ENCODE measurements around the gene HOXD9. TPM values are rescaled to one million over a fixed set of nuclear protein-coding genes. Genes with fewer than 3 reads are reported as not detected.

The HOXD9 gene
- polyA plus RNA-seq, 1 experiment = 1.8 TPM

- Histone ChIP-seq H3K36me3 (ENCODE audit: control insufficient read depth, insufficient read depth, low read length) (peaks cover 1% of the 10 kb centered on the region; the same call in 1 of the 2 replicates), H3K27me3 (ENCODE audit: control insufficient read depth, insufficient read depth, low read length) (peaks cover 3% of the 10 kb centered on the region; the same call in 1 of the 2 replicates), H3K4me3 (ENCODE audit: low read depth, low read length) (peak overlapping the region; percentile 54)
- DNase-seq (ENCODE audit: low read depth) = no peak
- POLR2A ChIA-PET = no interaction called here
- TF ChIP-seq, protein P1, sequence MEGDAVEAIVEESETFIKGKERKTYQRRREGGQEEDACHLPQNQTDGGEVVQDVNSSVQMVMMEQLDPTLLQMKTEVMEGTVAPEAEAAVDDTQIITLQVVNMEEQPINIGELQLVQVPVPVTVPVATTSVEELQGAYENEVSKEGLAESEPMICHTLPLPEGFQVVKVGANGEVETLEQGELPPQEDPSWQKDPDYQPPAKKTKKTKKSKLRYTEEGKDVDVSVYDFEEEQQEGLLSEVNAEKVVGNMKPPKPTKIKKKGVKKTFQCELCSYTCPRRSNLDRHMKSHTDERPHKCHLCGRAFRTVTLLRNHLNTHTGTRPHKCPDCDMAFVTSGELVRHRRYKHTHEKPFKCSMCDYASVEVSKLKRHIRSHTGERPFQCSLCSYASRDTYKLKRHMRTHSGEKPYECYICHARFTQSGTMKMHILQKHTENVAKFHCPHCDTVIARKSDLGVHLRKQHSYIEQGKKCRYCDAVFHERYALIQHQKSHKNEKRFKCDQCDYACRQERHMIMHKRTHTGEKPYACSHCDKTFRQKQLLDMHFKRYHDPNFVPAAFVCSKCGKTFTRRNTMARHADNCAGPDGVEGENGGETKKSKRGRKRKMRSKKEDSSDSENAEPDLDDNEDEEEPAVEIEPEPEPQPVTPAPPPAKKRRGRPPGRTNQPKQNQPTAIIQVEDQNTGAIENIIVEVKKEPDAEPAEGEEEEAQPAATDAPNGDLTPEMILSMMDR (IDR thresholded peaks at IDR 0.05; ENCODE audit: insufficient read depth, low read depth, low read length) = no peak
- CTCF ChIA-PET = interaction anchor here (0.7 to 4.9 kb wide), 9 partner anchors 9 to 854 kb away, joined by 3 to 13 read pairs (median 5); no protein-coding TSS in a partner anchor
Measured at GRCh38 chr2:176105078-176105729, 17.3 kb upstream of the HOXD9 start.

DNA sequence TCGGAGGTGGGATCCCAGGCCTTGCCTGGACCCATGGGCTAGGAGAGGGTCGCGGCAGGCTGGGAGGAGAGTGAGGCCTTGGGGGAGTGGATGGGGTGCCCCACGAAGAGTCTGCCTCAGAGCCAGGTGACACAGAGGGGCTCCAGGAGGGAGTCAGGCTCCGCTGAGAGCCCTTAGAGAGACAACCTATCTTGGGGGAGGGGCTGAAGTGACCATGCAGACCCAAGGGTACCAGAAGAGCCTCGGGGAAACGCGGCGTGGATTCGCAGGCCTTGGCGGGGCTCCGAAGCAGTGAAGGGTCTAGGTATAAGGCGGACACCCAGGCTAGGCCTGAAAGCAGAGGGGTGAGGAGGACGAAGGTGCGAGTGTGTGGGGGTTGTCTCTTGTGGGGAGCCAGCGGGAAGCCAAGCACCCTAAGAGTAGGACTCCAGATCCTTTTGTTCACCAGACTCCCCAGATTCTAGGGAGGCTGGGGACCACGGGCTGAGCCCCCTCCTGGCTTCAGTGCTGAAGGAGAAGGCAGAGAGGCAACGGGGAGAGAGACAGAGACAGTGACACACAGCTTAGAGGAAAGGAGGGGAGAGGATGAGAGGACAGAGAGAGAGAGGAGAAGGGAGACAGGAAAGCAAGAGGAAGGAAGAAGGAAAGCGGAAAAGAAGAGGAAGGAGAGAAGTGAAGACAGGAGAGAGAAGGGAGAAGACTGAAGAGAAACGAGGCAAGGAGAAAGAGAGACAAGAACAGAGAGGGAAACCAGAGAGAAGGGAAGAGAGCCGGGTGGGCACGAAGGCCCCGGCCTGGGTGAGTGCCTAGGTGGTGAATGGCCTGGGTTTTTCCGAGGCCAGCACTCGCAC is 16.6 kb upstream of the HOXD9 start:
- no peak for DNase-seq (ENCODE audit: low read depth)
- Histone ChIP-seq H3K4me3 (ENCODE audit: low read depth, low read length) (peak overlapping the region; percentile 54), H3K27me3 (ENCODE audit: control insufficient read depth, insufficient read depth, low read length) (peaks cover 3% of the 10 kb centered on the region; the same call in 1 of the 2 replicates), H3K36me3 (ENCODE audit: control insufficient read depth, insufficient read depth, low read length) (peaks cover 1% of the 10 kb centered on the region; the same call in 1 of the 2 replicates)
- POLR2A ChIA-PET = no interaction called here
- CTCF ChIA-PET = interaction anchor here (1.0 to 4.9 kb wide), 6 partner anchors 10 to 738 kb away, joined by 3 to 13 read pairs (median 6); no protein-coding TSS in a partner anchor
- TF ChIP-seq, protein P1 (IDR thresholded peaks at IDR 0.05; ENCODE audit: insufficient read depth, low read depth, low read length) = no peak

- TF ChIP-seq, protein P1 (IDR thresholded peaks at IDR 0.05; ENCODE audit: insufficient read depth, low read depth, low read length) = no peak
- H3K4me3 ChIP-seq (ENCODE audit: low read depth, low read length) = peak within 1 kb of the TSS; percentile 54
- peaks cover 1% of the 10 kb centered on the region for H3K36me3 ChIP-seq (ENCODE audit: control insufficient read depth, insufficient read depth, low read length)
- no peak for DNase-seq (ENCODE audit: low read depth)
- peaks cover 3% of the 10 kb centered on the region; the same call in 1 of the 2 replicates for H3K27me3 ChIP-seq (ENCODE audit: control insufficient read depth, insufficient read depth, low read length)
- POLR2A ChIA-PET = no interaction called here
- CTCF ChIA-PET = no interaction called here
Measured at GRCh38 chr2:176106581-176107539, 15.7 kb upstream of the HOXD9 start, which contains the start of gene HOXD11. Gene HOXD11 (plus strand): TSS chr2:176107280. CDS start chr2:176107356, 76 bp downstream.

- no peak for DNase-seq (ENCODE audit: low read depth)
- H3K27me3 ChIP-seq (ENCODE audit: control insufficient read depth, insufficient read depth, low read length) = peaks cover 3% of the 10 kb centered on the region; the same call in 1 of the 2 replicates
- TF ChIP-seq, protein P1 (IDR thresholded peaks at IDR 0.05; ENCODE audit: insufficient read depth, low read depth, low read length) = no peak
- POLR2A ChIA-PET = no interaction called here
- peaks cover 1% of the 10 kb centered on the region for H3K36me3 ChIP-seq (ENCODE audit: control insufficient read depth, insufficient read depth, low read length)
- peak overlapping the region; percentile 35 for H3K4me3 ChIP-seq (ENCODE audit: low read depth, low read length)
- CTCF ChIA-PET = interaction anchor here (0.6 kb wide), 1 partner anchor 1496 kb away, joined by 3 read pairs; no protein-coding TSS in a partner anchor
Measured at GRCh38 chr2:176107731-176108181, 14.8 kb upstream of the HOXD9 start.

Data from BJ (cell line).